Tibial nerve (tissue), 3 donors: ENCODE results near the gene KRT222.

Source experiments
- POLR2A ChIP-seq, 2 donors: fragments of 450-650 bp; IDR thresholded peaks; one replicate each; pipeline ENCODE4 v1.6.1; 2017; ENCODE audit warnings: antibody characterized with exemption in 2 of 2, mild to moderate bottlenecking in 2 of 2, moderate library complexity in 2 of 2
- TF ChIP-seq, protein P1 (sequence below), 5 experiments: fragments of 200-600 bp in 3 of 5; fragments of 450-650 bp in 2 of 5; sonication (generic) in 3 of 5; IDR thresholded peaks; one replicate each; pipeline ENCODE4 v1.5.1; 2016 to 2019; ENCODE audit warnings: antibody characterized with exemption in 5 of 5, mild to moderate bottlenecking in 3 of 5, moderate library complexity in 2 of 5

DNA sequence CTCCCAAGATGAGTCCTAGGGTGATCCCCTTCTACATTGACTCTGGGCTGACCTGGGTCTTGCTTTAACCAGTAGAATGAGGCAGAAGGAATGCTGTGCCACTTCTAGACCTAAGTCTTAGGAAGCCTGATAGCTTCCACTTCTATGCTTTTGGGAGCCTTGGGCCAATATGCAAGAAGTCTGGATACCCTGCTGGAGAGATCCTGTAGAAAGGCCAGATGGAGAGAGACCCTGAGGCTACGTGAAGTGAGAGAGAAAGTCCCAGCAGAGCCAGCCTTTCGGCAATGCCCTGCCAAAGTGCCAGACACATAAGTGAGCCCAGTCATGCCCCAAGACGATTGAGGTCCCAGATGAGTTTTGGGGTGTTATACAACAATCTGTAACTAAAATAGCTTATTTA lies 1.7 kb downstream of the KRT222 start:
- TF ChIP-seq, protein P1, sequence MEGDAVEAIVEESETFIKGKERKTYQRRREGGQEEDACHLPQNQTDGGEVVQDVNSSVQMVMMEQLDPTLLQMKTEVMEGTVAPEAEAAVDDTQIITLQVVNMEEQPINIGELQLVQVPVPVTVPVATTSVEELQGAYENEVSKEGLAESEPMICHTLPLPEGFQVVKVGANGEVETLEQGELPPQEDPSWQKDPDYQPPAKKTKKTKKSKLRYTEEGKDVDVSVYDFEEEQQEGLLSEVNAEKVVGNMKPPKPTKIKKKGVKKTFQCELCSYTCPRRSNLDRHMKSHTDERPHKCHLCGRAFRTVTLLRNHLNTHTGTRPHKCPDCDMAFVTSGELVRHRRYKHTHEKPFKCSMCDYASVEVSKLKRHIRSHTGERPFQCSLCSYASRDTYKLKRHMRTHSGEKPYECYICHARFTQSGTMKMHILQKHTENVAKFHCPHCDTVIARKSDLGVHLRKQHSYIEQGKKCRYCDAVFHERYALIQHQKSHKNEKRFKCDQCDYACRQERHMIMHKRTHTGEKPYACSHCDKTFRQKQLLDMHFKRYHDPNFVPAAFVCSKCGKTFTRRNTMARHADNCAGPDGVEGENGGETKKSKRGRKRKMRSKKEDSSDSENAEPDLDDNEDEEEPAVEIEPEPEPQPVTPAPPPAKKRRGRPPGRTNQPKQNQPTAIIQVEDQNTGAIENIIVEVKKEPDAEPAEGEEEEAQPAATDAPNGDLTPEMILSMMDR (IDR thresholded peaks at IDR 0.05) = no peak
- no peak for TF ChIP-seq POLR2A (IDR thresholded peaks at IDR 0.05)
